ENCODE results near the gene CTNNA3.

Gene CTNNA3

DNA sequence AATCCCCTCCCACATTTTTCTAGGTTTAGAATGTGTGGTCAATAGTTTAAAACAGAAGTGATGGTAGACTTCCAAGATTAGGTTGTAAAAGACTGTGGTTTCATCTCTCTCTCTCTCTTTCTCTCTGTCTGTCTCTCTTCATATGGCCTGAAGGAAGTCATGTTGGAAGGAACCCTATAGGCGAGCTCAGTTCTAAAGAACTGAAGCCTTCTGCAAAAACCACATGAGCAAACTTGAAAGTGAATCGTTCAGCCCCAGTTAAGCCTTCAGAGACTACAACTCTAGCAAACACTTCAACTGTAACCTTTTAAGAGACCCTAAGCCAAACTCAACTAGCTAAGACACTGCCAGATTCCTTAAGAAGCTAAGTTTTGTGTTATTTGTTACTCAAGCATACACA is 1477.7 kb downstream of the CTNNA3 start:
- no peak overlapping the region for H3K4me2 ChIP-seq (ENCODE audit: low read length)
- H3K9ac ChIP-seq, result no peak overlapping the region
- no peak overlapping the region for H2AFZ ChIP-seq
- no peak for TF ChIP-seq CTCF (IDR thresholded peaks at IDR 0.05)
- H3K4me3 ChIP-seq (ENCODE audit: low read depth, low read length), result no peak overlapping the region
- H3K4me1 ChIP-seq, result no peaks in the 10 kb centered on the region
- no peaks in the 10 kb centered on the region for H3K36me3 ChIP-seq (ENCODE audit: control insufficient read depth, insufficient read depth, low read length)
- H3K27me3 ChIP-seq (ENCODE audit: control insufficient read depth, insufficient read depth, low read length), result no peaks in the 10 kb centered on the region
- no peaks in the 10 kb centered on the region for H3K9me3 ChIP-seq (ENCODE audit: control insufficient read depth, low read length)
- H3K27ac ChIP-seq, result no peak overlapping the region
- H3K79me2 ChIP-seq, result no peaks in the 10 kb centered on the region

DNA sequence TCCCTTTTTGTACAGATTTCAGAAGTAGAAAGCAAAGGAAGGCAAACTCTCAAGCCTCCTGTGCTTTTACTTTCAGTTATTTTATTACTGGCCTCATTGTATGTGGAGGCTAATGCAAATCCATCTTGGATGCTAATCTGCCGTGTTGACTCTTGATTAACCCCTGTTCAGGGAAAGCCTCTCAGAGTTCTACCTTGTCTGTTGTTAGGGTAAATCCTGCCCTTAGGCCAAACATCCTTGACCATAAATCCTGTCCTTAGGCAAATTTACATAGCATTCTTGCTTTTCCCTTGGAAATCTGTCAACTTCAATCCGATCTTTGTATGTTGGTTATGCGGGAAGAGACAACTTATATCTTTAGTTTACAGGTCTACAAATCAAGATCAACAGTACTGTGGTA is 1480.1 kb downstream of the CTNNA3 start:
- Histone ChIP-seq H3K27me3 (ENCODE audit: control insufficient read depth, insufficient read depth, low read length) (no peaks in the 10 kb centered on the region), H3K4me2 (ENCODE audit: low read length) (no peak overlapping the region), H3K9ac (no peak overlapping the region), H2AFZ (no peak overlapping the region), H3K9me3 (ENCODE audit: control insufficient read depth, low read length) (no peaks in the 10 kb centered on the region), H3K4me3 (ENCODE audit: low read depth, low read length) (no peak overlapping the region), H3K27ac (no peak overlapping the region), H3K36me3 (ENCODE audit: control insufficient read depth, insufficient read depth, low read length) (no peaks in the 10 kb centered on the region), H3K4me1 (no peaks in the 10 kb centered on the region), H3K79me2 (no peaks in the 10 kb centered on the region)
- TF ChIP-seq CTCF (IDR thresholded peaks at IDR 0.05), result no peak

DNA sequence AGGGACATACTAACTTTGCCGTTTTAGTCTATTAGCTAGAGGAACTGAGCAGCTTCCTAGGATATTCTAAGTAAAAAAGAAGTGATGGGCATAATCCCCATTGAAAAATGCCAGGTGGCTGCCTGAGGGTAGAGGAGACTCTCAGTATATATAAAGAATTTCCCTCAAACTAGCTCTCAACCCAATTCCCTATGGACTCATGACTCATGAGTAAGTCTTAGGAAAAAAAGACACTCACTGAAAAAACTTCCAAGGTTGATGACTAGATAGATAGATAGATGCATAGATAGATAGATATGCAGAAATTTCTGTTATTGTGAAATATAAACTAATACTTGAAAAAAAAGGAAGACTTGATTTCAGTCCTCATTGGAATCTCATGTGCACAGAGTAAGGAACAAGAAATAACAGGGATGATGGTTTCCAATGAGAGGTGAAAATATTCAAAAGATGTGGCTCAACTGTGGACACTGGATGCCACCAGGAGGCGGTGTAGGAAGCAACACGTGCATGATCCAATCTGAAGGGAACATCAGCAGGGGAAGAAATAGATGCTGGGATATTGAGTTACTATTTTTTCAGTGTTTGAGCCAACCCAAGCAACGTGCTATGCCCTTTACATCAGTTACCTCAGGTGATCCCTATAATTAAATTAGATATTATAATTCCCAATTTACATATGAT is 1481.1 kb downstream of the CTNNA3 start:
- Histone ChIP-seq H3K36me3 (ENCODE audit: control insufficient read depth, insufficient read depth, low read length) (no peaks in the 10 kb centered on the region), H3K9me3 (ENCODE audit: control insufficient read depth, low read length) (no peaks in the 10 kb centered on the region), H3K4me2 (ENCODE audit: low read length) (no peak overlapping the region), H2AFZ (no peak overlapping the region), H3K27ac (no peak overlapping the region), H3K79me2 (no peaks in the 10 kb centered on the region), H3K4me1 (no peaks in the 10 kb centered on the region), H3K9ac (no peak overlapping the region), H3K27me3 (ENCODE audit: control insufficient read depth, insufficient read depth, low read length) (no peaks in the 10 kb centered on the region), H3K4me3 (ENCODE audit: low read depth, low read length) (no peak overlapping the region)
- TF ChIP-seq CTCF (IDR thresholded peaks at IDR 0.05), result no peak

GRCh38 chr10:66209025-66209424 is 1487.0 kb downstream of the CTNNA3 start:
- Histone ChIP-seq H3K4me1 (no peaks in the 10 kb centered on the region), H3K4me3 (ENCODE audit: low read depth, low read length) (no peak overlapping the region), H3K9ac (no peak overlapping the region), H3K9me3 (ENCODE audit: control insufficient read depth, low read length) (no peaks in the 10 kb centered on the region), H3K27me3 (ENCODE audit: control insufficient read depth, insufficient read depth, low read length) (no peaks in the 10 kb centered on the region), H2AFZ (no peak overlapping the region), H3K27ac (no peak overlapping the region), H3K4me2 (ENCODE audit: low read length) (no peak overlapping the region), H3K79me2 (no peaks in the 10 kb centered on the region), H3K36me3 (ENCODE audit: control insufficient read depth, insufficient read depth, low read length) (no peaks in the 10 kb centered on the region)
- no peak for TF ChIP-seq CTCF (IDR thresholded peaks at IDR 0.05)

GRCh38 chr10:66204838-66205237 is 1491.2 kb downstream of the CTNNA3 start:
- Histone ChIP-seq H3K79me2 (no peaks in the 10 kb centered on the region), H3K36me3 (ENCODE audit: control insufficient read depth, insufficient read depth, low read length) (no peaks in the 10 kb centered on the region)

More at GRCh38 chr10:66204838-66205237, 1491.2 kb downstream of the CTNNA3 start:
- Histone ChIP-seq H3K9ac (no peak overlapping the region), H3K4me2 (ENCODE audit: low read length) (no peak overlapping the region), H2AFZ (no peak overlapping the region), H3K27me3 (ENCODE audit: control insufficient read depth, insufficient read depth, low read length) (no peaks in the 10 kb centered on the region), H3K27ac (no peak overlapping the region), H3K4me3 (ENCODE audit: low read depth, low read length) (no peak overlapping the region), H3K9me3 (ENCODE audit: control insufficient read depth, low read length) (no peaks in the 10 kb centered on the region), H3K4me1 (no peaks in the 10 kb centered on the region)
- TF ChIP-seq CTCF (IDR thresholded peaks at IDR 0.05), result no peak

Measured in parathyroid adenoma (tissue), 2 donors.